Amniotic epithelial cell (primary cell): ENCODE results near the gene MAGEA2B.
"Not testable (repeated sequence)": the region's sequence is repeated elsewhere in the genome, so short reads cannot be mapped to it uniquely, and the experiment has no call there.

Experiments
- DNase-seq: peaks from one replicate; pipeline ENCODE4 v3.0.0-alpha.2; 2010; ENCODE audit warnings: low read depth

The MAGEA2B gene

DNA sequence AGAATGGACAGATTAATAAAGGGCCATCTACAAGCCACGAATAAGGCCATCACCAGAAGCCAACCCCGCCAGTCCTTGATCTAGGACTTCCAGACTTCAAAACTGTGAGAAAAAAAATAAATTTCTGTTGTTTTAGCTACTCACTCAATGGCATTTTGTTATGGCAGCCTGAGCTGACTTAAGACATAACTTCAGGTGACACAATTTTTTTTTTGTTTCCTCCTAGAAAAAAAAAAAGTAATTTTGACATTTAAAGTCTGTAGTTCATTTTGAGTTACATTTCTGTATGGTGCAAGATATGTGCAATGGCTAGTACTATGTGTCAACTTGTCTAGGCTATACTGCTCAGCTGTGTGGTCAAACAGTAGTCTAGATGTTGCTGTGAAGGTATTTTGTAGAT is 44.5 kb downstream of the MAGEA2B start, which contains the start of gene CSAG3:
CSAG3 (plus strand) TSS at position 301 of the 400 bp plus-strand sequence.
- not testable (repeated sequence) for DNase-seq

DNA sequence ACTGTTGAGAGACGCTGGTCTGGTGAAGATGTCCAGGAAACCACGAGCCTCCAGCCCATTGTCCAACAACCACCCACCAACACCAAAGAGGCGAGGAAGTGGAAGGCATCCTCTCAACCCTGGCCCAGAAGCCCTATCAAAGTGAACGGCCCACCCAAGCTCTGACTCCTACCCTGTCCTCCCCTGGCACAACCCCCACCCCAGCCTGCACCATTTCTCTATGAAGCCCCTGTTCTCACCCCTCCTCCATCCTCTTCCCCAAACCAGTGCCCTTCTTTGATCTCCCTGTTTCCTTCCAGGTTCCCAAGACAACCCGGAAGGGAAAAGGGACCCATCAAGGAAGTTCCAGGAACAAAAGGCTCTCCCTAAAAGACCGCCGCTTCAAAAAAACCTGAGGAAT is 45.1 kb downstream of the MAGEA2B start:
- not testable (repeated sequence) for DNase-seq

DNA sequence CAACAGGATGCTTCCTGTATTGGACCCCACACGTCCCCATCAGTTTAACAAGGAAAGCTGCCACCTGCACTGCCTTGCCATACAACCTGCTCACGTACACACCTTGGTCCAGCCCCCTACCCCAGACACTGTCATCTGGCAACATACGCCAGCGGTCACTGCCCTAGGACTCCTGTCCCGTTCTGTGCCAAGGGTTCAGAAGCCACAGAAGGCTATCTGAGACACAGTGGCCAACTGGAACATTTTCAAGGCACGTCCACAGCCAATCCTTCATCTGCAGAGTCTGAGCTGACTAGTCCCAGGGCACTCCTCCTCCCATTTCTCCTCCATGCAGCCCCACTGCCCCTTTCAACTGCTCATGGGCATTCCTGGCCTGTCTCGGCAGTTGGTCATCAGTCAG is 47.2 kb downstream of the MAGEA2B start:
- DNase-seq = not testable (repeated sequence)

DNA sequence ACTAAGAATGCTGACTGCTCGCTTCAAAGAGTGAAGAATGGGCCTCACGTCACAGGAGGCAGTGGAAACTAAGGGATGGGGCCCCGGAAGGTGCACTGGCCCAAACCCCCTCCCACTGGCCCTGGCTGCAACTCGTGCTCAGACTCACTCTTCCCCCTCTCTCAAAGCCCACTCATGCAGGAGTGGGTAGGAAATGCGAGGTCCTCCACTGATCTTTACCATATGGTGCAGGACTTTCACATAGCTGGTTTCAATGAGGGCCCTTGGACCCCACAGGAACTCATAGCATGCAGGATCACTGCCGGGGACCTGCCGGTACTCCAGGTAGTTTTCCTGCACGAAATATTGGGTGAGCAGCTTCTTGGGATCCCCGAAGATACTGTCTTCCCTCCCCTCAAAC is 52.1 kb downstream of the MAGEA2B start:
- not testable (repeated sequence) for DNase-seq
